CD1c-positive myeloid dendritic cell (primary cell): ENCODE results near the gene STPG3.
"Not testable (repeated sequence)": the region's sequence is repeated elsewhere in the genome, so short reads cannot be mapped to it uniquely, and the experiment has no call there.

Source experiments
- DNase-seq: peaks from one replicate; pipeline ENCODE4 v3.0.0-alpha.2; 2016; ENCODE audit errors: extremely low spot score

Gene STPG3

DNA sequence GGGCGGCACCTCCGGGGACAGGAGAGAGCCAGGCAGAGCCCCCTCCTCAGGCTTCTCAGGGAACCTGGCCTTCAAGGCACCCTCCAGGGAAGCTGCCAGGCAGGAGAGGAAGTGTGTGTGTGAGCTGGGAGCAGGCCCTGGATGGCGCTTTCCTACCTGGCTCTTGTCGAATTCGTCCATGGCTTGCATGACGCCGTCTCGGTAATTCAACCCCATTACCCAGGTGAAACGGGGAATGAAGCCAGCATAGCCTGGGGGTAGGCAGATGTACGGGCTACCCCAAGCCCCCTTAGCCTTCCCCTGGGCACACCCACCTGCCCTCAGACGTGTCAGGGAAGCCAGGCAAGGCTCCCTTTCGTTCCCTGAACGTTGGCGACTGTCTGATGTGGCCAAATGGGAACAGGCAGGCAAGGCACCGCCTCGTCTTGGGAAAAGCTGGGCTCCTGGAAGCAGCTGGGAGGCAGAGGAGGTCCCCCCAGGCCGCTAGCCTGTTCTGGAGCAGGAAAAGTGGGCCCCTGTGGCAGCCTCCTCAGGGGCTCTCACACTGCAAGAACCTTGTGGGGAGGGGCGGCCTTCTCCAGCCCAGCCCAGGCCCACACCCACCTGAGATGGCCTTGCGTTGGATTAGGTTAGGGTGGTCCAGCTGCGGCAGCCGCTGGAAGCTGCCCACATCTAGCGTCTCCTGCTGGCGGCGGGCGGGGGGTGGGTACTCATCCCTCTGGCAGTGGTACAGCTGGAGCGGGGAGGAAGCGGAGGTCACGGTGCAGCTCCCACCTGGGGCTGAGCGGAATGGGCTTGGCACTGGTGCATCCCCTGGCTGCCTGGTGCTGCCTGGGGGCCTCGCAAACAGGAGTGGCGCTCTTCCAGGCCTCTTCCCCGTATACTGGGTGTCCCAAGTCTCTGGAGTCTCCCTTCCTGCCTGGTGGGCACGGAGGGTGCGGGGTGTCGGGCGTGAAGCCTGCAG is 6.3 kb upstream of the STPG3 start:
- no peak for DNase-seq

DNA sequence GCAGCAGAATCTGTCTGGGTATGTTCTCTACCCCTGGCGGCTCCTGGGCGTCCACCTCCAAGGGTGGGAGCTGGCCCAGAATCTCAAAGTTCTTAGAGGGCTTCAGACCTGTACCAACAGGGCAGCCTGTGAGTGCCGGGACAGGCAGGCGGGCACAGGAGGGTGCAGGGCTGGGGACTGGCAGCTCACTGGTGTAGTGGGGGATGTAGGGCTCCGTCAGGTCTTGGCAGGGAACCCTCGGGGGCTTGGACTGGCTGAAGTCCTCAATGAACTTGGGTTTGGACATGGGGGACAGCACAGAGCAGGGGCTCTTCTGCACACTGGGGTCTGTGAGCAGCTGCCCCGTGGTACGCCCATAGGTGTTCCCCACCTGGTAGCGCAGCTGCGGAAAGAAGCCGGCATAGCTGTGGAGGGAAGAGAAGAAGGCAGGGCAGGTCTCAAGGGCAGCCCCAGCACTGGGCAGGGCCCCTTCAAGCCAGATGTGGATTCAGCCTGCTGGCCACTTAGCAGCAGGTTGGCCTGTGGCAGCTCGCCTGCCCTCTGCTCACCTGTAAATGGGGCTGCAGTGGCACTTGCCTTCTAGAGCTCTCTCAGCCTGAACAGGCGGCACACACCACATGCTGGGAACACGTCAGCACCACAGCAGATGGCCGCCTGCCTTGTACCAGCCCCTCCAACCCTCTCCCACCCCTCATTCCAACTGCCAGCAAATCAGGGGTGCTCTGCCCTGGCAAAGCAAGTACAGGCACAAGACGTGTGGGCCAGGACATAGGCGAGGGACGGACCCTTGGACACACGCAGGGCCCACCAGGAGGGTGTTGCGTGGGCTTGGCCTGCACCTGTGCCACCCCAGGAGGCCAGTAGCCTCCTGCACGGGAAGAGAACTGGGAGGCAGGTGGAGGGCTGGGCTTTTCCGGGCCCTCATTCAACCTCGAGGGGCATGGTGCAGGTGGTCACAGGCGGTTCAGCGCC is 5.3 kb upstream of the STPG3 start:
- no peak for DNase-seq

DNA sequence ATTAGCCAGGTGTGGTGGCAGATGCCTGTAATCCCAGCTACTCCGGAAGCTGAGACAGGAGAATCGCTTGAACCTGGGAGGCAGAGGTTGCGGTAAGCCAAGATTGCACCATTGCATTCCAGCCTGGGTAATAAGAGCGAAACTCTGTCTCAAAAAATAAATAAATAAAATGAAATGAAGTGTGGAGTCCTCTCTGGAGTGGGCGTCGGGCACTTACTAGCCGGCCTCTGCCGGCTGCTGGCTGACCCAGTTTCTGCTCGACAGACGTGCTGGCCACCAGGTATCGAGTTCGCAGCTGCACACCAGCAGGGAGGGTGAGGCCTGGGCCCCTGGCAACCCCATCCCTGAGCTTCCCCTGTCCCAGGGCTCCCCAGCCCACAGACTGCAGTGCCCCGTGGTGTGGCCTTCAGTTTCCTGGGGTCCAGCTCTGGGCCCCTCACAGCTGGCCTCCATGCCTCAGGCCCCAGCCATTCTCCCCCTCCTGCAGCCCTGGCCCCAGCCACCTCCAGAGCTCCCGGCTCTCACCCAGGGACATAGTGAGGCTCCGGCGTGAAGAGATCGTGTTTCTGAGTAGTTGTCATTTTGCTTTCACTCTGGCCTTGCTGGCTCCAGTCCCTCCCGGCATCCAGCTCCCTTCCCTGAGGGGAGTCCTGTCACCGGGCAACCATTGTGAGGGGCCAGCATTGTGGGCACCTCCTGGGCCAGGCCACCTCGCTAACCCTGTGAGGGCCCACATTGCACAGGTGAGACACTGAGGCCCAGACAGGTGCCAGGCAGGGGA is 3.8 kb upstream of the STPG3 start:
- DNase-seq = no peak

DNA sequence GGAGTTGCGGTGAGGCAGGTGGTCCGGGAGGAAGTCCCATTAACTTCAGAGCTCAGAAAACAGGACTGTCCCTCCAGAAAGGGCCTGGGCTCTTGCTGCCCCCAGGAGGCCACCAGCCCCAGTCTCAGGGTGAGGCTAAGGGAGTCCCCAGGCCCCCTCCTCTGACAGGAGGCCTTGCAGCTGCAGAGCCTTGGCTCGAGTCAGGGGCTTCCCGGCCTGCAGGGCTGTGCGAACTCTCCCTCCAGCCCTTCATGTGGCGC is 3.2 kb upstream of the STPG3 start:
- no peak for DNase-seq

DNA sequence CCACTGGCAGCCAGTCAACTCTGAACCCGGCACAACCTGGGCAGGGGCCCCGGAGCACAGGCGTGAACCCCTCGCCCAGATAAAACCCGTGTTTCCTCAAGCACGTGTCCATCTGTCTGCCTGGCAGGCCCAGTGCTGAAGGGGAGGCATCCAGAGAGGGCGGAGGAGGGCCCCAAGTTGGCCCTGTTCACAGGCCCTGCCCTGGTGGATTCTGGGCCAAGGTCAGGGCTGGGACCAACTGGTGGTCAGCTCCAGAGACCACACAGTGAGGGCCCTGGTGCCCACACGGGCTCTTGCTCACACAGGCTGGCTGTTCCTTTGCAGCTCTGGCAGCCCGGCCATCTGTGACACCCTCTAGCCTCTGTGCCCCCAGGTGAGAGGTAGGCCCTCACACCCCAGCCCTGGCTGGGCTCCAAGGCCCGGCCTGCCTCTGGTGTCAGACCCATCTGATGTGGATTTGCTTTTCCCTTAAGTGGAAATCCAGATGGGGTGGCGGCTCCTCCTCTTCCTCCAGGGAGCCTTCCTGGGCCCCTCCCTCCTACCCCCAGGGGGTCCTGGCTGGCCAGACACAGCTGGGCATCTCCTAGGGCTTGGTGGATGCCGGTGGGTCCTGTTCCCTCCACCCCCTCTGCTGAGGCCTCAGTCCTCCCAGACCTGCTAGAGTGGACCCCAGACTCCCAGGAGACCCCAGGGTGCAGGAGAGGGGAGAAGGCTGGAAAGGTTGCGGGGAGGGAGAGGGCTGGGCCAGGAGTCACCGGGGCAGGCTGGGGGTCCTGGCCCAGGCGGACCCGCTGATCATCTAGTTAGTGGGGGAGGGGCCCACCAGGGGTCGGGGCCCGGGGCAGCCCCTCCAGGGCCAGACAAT is 525 bp upstream of the STPG3 start:
- DNase-seq = no peak

DNA sequence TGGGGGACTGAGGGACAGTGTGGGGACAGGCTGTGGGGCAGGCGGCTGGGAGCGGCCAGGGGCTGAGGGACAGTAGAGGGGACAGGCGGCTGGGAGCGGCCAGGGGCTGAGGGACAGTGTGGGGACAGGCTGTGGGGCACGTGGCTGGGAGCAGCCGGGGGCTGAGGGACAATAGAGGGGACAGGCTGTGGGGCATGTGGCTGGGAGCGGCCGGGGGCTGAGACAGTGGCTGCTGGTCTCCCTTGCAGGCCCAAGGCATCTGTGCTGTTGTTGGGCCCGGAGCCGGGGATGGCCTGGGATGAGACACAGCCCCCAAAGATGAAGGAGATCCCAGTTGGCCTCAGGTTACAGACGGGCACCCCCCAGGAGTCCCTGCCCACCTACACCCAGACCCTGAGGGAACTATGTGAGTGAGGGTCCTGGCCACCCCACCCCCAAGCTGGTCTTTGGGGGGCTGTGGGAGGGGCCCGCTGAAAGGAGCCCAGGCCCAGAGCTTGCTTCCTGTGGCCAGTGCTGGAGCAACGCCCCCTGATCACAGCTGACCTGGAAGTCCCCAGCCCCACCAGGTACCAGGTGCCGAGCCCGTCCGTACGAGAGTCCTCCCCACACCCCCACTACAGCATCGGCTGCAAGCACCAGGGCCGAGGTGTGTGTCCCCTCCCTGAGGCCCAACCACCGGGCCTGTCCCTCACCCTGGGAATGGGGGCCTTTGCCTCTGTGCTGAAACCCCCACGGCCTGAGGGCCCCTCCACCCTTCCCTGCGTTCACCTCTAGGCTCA is 593 bp downstream of the STPG3 start:
- no peak for DNase-seq

DNA sequence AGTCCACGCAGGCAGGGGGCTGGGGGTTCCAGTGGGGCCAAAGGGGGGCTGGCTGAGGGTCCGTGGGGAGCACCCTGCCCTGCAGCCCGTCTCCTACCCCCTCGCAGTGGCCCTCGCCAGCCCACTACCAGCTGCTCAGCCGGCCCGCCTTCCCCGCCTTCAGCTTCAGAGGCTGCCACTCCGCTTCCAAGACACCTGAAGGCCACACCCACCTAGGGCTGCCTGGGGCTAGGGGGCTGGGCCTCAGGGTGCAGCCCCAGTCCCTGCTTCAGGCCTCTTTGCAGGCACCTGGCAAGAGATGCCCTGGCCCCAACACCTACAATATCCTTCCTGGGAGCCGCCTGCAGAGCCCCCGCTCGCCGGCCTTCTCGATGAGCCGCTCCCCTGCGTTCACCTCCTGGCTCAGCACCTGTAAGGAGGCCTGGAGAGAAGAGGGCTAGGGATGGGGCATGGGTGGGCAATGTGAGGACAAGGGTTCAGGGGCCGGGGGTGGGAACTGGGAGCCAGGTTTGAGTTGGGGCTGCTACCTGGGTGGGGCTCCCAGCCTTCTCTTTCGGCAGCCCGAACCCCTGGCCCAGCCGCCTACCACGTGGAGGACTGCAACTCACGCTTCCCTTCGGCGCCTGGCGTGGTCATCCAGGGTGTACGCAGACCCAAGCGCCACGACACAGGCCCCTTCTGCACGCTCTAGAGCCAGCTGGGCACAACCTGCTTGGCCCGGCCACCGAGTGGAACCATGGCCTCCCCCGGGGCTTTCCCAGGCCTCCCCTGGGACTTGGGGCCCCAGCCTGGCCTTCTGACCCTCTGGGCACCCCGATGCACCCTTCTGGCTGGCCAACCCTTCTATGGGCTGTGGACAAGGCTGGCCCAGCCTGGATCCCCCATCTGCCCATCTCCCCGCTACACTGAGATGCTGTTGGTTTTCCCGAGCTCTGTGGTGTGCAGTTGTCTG is 1.7 kb downstream of the STPG3 start:
- no peak for DNase-seq

DNA sequence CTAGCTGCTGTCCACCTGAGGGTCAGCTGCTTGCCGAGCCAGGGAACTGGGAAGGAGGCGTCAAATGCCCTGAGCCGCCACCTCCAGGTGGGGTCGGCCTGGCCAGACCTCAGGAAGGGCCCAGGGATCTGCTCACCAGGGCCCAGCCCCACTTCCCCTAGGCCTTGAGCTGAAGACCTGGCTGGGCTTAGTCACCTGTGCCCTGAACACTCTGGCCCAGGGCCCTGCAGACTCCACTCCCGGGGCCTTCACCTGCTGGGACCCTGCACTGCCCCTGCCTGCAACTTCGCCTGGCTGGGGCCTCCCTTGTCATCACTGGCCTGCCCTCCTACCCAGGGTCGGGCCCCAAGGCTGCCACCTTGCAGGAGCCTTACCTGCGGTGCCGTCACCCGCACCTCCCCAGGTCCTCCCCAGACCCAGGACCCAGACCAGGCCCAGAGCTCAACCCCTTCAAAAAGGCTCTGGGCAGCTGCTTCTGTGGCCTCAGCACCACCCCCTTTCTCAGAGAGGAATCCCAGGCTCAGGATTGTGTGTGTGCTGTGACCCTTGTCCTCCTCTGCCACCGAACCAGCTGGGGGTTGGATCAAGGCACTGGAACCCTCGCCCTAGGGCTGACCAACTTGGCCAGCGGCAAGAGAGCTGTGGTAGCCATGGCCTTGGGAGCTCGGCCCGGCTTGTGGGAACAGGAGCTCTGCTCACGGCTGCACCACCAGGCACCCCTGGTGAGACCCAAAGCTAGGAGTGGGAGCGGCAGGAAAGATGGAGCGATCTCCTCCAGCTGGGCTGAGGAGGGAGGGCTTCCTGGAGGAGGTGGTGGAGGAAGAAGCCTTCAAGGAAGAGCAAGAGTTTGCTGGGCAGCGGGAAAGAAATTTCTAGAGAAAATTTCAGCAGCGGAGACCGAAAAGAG is 2.9 kb downstream of the STPG3 start:
- no peak for DNase-seq

DNA sequence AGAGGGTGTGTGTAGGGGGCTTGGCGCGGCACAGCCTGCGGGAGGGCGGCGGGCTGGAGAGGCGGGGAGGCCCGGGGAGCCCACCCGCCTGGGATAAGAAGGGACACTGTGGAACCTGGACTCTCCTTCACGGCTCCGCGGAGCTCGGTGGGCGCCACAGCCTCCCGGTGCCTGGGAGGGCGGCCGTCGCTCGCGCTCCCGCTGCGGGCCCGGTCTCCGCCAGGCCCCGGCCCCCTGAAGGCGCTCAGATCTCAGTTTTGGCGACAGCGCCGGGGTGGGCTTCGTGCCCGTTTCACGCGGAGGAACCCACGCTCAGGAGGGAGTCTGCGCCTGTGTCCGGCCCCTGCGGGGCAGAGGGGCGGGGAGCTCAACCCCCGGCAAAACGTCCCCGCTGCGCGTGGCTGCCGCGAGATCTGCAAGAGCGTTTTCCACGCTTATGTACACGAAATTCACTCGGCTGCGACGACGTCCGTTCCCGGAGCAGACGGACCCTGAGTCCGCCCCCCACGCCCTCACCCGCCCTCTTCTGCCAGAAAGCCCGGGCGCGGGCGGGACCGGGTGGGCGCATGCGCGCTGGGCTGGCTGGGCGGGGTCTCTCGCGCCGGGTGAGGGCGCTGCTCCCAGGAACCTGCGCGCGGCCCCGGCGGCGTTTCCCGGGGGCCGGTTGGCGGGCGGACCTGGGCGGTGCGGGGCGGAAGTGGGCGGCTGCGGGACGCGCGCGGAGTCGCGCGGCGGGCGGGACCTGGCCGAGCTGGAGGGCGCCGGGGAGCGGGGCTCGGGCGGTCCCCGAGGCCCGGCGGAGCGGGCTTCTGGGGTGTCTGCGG is 3.8 kb downstream of the STPG3 start, which contains the start of gene NELFB:
TSS of gene NELFB (plus strand) at position 704 of the 824 bp plus-strand sequence.
- DNase-seq = peak; percentile 95

DNA sequence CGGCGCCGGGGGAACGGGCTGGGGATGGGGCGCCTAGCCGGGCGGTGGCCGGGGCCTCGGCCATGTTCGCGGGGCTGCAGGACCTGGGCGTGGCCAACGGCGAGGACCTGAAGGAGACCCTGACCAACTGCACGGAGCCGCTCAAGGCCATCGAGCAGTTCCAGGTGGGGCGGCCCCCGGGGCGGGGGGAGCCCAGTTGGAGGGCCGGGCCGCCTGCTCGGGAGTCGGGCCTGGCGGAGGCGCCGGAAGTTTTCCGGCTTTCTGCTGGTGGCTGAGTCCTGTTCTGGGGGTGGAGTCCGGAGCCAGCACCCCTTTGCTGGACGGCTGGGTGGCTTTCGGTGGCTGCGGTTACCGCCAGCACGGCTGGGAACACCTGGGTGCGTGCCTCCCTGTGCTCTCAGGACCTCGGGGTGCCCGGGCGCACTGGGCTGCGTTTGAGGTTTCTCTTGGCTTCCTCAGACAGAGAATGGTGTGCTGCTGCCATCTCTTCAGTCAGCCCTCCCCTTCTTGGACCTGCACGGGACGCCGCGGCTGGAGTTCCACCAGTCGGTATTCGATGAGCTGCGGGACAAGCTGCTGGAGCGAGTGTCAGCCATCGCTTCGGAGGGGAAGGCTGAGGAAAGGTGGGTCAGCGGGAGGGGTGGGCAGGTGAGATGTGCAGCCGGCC is 4.5 kb downstream of the STPG3 start:
- no peak for DNase-seq

DNA sequence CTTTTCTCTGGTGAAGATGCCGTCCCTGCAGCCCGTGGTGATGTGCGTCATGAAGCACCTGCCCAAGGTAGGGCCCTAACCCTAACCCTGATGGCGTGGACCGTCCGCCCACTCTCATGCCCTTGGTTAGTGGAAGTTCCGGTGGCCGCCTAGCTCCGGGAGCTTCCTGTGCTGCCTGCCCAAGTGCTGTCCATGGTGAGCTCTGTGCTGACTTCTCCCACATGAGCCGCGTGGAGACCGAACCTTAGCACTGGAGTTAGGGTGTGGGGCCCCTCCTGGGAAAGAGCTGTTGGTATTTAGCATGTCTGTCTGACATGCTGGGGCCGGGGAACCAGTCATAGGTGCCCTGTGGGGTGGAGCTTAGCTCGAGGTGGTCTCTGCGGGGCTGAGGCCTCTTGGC is 5.3 kb downstream of the STPG3 start:
- no peak for DNase-seq

DNA sequence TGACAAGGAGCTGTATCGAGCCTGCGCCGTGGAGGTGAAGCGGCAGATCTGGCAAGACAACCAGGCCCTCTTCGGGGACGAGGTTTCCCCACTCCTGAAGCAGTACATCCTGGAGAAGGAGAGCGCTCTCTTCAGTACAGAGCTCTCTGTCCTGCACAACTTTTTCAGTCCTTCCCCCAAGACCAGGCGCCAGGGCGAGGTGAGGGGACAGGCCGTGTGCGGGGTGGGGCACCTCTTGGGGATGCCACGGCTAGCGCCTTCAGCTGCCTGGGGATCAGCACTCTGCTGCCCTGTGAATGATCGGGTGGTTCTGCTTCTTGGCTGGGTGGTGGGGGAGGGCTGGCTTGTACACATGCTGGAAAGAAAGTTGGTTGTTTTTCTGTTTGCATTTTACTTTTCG is 5.8 kb downstream of the STPG3 start:
- no peak for DNase-seq

DNA sequence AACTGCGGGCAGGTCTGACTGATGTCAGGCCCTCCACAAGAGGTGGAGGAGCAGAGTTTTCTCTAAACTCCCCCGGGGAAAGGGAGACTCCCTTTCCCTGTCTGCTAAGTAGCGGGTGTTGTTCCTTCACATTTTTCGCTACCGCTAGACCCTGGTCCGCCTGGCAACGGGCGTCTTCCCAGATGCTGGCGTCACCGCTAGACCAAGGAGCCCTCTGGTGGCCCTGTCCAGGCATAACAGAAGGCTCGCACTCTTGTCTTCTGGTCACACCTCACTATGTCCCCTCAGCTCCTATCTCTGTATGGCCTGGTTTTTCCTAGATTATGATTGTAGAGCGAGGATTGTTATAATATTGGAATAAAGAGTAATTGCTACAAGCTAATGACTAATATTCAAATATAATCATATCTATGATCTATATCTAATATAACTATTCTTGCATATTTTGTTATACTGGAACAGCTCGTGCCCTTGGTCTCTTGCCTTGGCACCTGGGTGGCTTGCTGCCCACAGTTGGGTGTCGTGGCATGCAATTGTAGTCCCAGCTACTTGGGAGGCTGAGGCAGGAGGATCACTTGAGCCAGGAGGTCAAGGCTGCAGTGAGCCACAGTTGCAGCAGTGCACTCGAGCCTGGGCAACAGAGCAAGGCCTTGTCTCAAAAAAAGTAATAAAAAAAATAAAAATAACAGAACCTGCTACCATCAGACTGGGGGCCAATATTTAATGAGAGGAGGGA is 11.3 kb downstream of the STPG3 start:
- DNase-seq = not testable (repeated sequence)

DNA sequence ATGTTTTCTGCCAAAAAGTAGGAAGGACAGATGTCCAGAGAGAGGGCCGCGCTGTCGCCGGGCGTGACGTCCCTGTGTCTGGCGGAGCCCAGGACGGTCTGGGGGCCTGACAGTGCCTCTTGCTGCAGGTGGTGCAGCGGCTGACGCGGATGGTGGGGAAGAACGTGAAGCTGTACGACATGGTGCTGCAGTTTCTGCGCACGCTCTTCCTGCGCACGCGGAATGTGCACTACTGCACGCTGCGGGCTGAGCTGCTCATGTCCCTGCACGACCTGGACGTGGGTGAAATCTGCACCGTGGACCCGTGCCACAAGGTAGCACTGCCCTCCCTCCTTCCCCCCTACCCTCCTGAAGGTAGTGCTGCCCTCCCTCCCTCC is 11.8 kb downstream of the STPG3 start:
- DNase-seq = no peak

DNA sequence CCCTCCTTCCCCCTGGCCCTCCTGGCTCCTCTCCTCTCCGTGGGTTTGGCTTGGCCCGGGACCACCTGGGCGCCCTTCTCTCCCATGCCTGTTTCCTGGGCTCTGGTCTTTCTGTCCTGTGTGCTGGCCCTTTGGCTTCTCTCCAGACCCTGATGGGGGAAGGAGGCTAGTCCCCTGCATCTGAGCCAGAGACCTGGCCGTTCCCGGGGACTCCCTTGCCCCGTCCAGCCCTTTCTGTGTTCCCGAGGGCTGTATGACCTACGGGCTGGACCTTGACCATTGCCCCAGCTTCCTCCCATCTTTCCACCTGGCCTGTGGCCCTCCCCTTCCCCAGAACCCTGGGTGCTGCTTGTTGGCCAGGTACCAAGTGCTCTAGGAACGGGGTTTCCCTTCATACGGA is 12.4 kb downstream of the STPG3 start:
- no peak for DNase-seq

DNA sequence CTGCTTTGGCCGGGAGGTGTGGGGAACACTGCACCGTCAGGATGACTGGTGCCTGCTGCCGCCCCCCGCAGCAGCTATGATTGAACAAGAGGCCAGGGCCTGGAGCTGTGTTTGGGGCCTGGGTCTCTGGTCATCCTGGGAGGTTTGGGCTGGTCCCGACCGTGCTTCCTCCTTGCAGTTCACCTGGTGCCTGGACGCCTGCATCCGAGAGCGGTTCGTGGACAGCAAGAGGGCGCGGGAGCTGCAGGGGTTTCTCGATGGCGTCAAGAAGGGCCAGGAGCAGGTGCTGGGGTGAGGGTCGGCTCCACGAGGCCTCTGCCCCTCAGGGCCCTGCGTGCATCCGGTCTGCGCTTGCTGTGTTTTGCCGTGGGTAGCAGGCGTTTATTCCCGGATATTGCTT is 13.0 kb downstream of the STPG3 start:
- DNase-seq = no peak
